K562 (cell line): ENCODE results near the gene ZNF831. TPM values are rescaled to one million over a fixed set of nuclear protein-coding genes. Genes with fewer than 3 reads are reported as not detected.

ENCODE experiments used
- ATAC-seq: fragments of 200-7000 bp; cut with Tn5 transposase; 3 replicates; pipeline ENCODE4 v1.9.1; 2020; ENCODE audit warnings: moderate library complexity
- BruUV-seq: library from RNA; stranded (reverse); fragments of 400-500 nt; replicated peaks from 2 replicates; lab custom pipeline; 2021; lab: Mats Ljungman, UMichigan
- CTCF ChIA-PET: fragments of 300-600 bp; formaldehyde crosslinking; extraction: SDS; loops from one replicate; lab custom pipeline; 2021; ENCODE audit warnings: low intra/inter-chr PET ratio; lab: Yijun Ruan, JAX
- POLR2A ChIA-PET: fragments of 300-600, 350-650 bp; sonication (Branson Sonifier 250); formaldehyde crosslinking; extraction: SDS; loops from one replicate; lab custom pipeline; 2021; ENCODE audit warnings: antibody characterized with exemption, inconsistent platforms; lab: Yijun Ruan, JAX
- DNase-seq, 4 experiments: peaks; one replicate each; pipeline versions ENCODE4 v3.0.0 to v3.0.0-alpha.2; 2011 to 2018; ENCODE audit warnings: low spot score in 3 of 4, mixed read lengths in 3 of 4; ENCODE audit errors: extremely low read depth in 1 of 4
- FAIRE-seq: peaks from 2 replicates; lab custom pipeline; 2011; peaks lifted over from hg19 to GRCh38; lab: Jason Lieb, UNC
- H2AFZ ChIP-seq: 2 replicates; pipeline ENCODE4 v1.6.0; 2011; ENCODE audit warnings: low read depth, low read length, control low read depth, inconsistent platforms
- H3K27ac ChIP-seq: fragments of 200-600 bp; 3 replicates; pipeline ENCODE4 v1.8.0; 2011; ENCODE audit warnings: low read depth, mild to moderate bottlenecking, control low read depth, inconsistent platforms, low read length, moderate library complexity, mixed read lengths; ENCODE audit errors: extremely low read depth
- H3K27me3 ChIP-seq, 2 experiments: fragments of 300-600 bp in 1 of 2; 2 replicates in 1 of 2; 3 replicates in 1 of 2; pipeline versions ENCODE4 v1.6.0 to v1.8.0; 2011; ENCODE audit warnings: inconsistent platforms in 2 of 2, low read length in 2 of 2, mild to moderate bottlenecking in 1 of 2, mixed read lengths in 1 of 2, moderate library complexity in 1 of 2; ENCODE audit not compliant: control insufficient read depth in 2 of 2, insufficient read depth in 2 of 2
- H3K36me3 ChIP-seq: fragments of 300-600 bp; 3 replicates; pipeline ENCODE4 v1.8.0; 2011; ENCODE audit warnings: mild to moderate bottlenecking, low read length, inconsistent platforms; ENCODE audit not compliant: control insufficient read depth, insufficient read depth
- H3K4me1 ChIP-seq, 2 experiments: fragments of 200-600 bp in 1 of 2; replicated peaks in 1 of 2; 2 replicates in 1 of 2; 3 replicates in 1 of 2; pipeline versions ENCODE4 v1.5.1 to v1.8.0; 2011; ENCODE audit warnings: inconsistent platforms in 2 of 2, low read length in 2 of 2, mild to moderate bottlenecking in 1 of 2, mixed read lengths in 1 of 2, moderate library complexity in 1 of 2; ENCODE audit not compliant: control insufficient read depth in 2 of 2, insufficient read depth in 2 of 2
- H3K4me2 ChIP-seq: 2 replicates; pipeline ENCODE4 v1.6.1; 2011; ENCODE audit warnings: low read length, control low read depth, inconsistent platforms, mixed read lengths; ENCODE audit not compliant: insufficient read depth
- H3K4me3 ChIP-seq: fragments of 200-600 bp; sonication (generic), shearing (Covaris generic); 2 replicates; pipeline ENCODE4 v1.5.1; 2016; ENCODE audit warnings: control low read depth, inconsistent platforms
- H3K79me2 ChIP-seq: fragments of 200-600 bp; 3 replicates; pipeline ENCODE4 v1.8.0; 2011; ENCODE audit warnings: low read length, inconsistent platforms; ENCODE audit not compliant: control insufficient read depth, insufficient read depth
- H3K9ac ChIP-seq, 2 experiments: 2 replicates each; pipeline versions ENCODE4 v1.6.0 to v1.6.1; 2011; ENCODE audit warnings: low read depth in 2 of 2, low read length in 2 of 2, control low read depth in 1 of 2, inconsistent platforms in 1 of 2, mild to moderate bottlenecking in 1 of 2, mixed read lengths in 1 of 2; ENCODE audit not compliant: insufficient read depth in 1 of 2
- H3K9me1 ChIP-seq: one replicate; pipeline ENCODE4 v1.6.0; 2011; ENCODE audit warnings: inconsistent platforms, mild to moderate bottlenecking, low read length, moderate library complexity; ENCODE audit not compliant: control insufficient read depth, insufficient read depth
- H3K9me3 ChIP-seq: replicated peaks from 2 replicates; pipeline ENCODE4 v1.5.1; 2011; ENCODE audit warnings: low read depth, low read length, inconsistent platforms; ENCODE audit not compliant: control insufficient read depth, insufficient read depth
- H4K20me1 ChIP-seq: replicated peaks from 2 replicates; pipeline ENCODE4 v1.6.1; 2011; ENCODE audit warnings: low read length, inconsistent platforms, mixed read lengths; ENCODE audit not compliant: control insufficient read depth, insufficient read depth
- ATF1 ChIP-seq, 2 experiments: fragments of 450-650 bp in 1 of 2; IDR thresholded peaks; 2 replicates each; pipeline ENCODE4 v1.6.1; 2016; ENCODE audit warnings: missing compliant biosample characterization in 1 of 2, missing genetic modification characterization in 1 of 2
- HLTF ChIP-seq: fragments of 450-650 bp; IDR thresholded peaks from 2 replicates; pipeline ENCODE4 v1.6.1; 2016
- OTX1 ChIP-seq: fragments of 450-650 bp; formaldehyde crosslinking; IDR thresholded peaks from 2 replicates; pipeline ENCODE4 v1.4.0; 2022; ENCODE audit warnings: mild to moderate bottlenecking
- RAD21 ChIP-seq, 2 experiments: fragments of 250-450 bp in 1 of 2; fragments of 450-650 bp in 1 of 2; sonication (Bioruptor Pico) in 1 of 2; formaldehyde crosslinking in 1 of 2; IDR thresholded peaks in 1 of 2; conservative IDR thresholded peaks in 1 of 2; 2 replicates each; pipeline versions ENCODE4 v1.4.0 to v1.8.0; 2020 to 2022; ENCODE audit warnings: mild to moderate bottlenecking in 2 of 2, moderate library complexity in 1 of 2
- RBM39 ChIP-seq: fragments of 200-400 bp; formaldehyde crosslinking; optimal IDR thresholded peaks from 2 replicates; pipeline ENCODE3; 2018; ENCODE audit warnings: low read depth, low read length
- SNIP1 ChIP-seq: fragments of 450-650 bp; IDR thresholded peaks from 2 replicates; pipeline ENCODE4 v1.7.1; 2017; ENCODE audit warnings: low read depth, mild to moderate bottlenecking
- TARDBP ChIP-seq: fragments of 450-650 bp; IDR thresholded peaks from 2 replicates; pipeline ENCODE4 v1.6.1; 2016
- TBL1XR1 ChIP-seq, 2 experiments: IDR thresholded peaks; 2 replicates each; pipeline ENCODE4 v1.6.1; 2012; ENCODE audit warnings: improper control_type of control experiment in 2 of 2, low read length in 2 of 2, mild to moderate bottlenecking in 1 of 2
- THAP12 ChIP-seq: fragments of 250-450 bp; sonication (Bioruptor Pico); IDR thresholded peaks from 2 replicates; pipeline ENCODE4 v1.9.0; 2021; ENCODE audit warnings: mild to moderate bottlenecking, inconsistent platforms
- ZFX ChIP-seq: sonication (generic); formaldehyde crosslinking; IDR thresholded peaks from 2 replicates; pipeline ENCODE4 v1.8.0; 2022; ENCODE audit warnings: mild to moderate bottlenecking, missing genetic modification reagents, moderate library complexity
- WGBS: fragments of 100-300 bp; shearing (Covaris generic); methylation state at CpG from one replicate; pipeline ENCODE4 v1.1.6; 2016; ENCODE audit warnings: low coverage, mixed read lengths; ENCODE audit not compliant: insufficient coverage; ENCODE audit errors: missing lambda C conversion rate; 5-methylcytosine and 5-hydroxymethylcytosine counted together
- in situ Hi-C: fragments of 300-500 bp; cut with MboI; formaldehyde crosslinking; loops from 4 replicates; pipeline ENCODE4 v1.15.0; 2018; ENCODE audit warnings: inconsistent platforms, mixed read lengths
- intact Hi-C: fragments of 100-400 bp; cut with micrococcal nuclease; formaldehyde crosslinking; loops from 2 replicates; pipeline ENCODE4 v1.14.2; 2022
- polyA plus RNA-seq, 8 experiments: library from polyadenylated mRNA; depleted of rRNA in 4 of 8; stranded (reverse) in 5 of 8; unstranded in 3 of 8; fragments of >200 nt; fragmentation: Nextera tagmentation in 2 of 8; fragmentation: Illumina TruSeq in 1 of 8; extraction: Ambion mirVana in 2 of 8; extraction: Trizol in 1 of 8; gene quantifications; 2 replicates each; pipeline versions ENCODE4 v1.2.1 to v1.2.3, GENCODE V29; 2011 to 2014; ENCODE audit warnings: inconsistent platforms in 1 of 8, missing spikeins in 1 of 8
- total RNA-seq, 7 experiments: library from RNA; depleted of rRNA in 6 of 7; stranded (reverse); fragments of >200 nt in 6 of 7; fragmentation: Illumina TruSeq in 2 of 7; extraction: Trizol in 2 of 7; gene quantifications; 2 replicates each; pipeline versions ENCODE4 v1.2.1 to v1.2.3, GENCODE V29; 2011 to 2021; ENCODE audit warnings: low replicate concordance in 1 of 7
- TF ChIP-seq, protein P1 (sequence below): fragments of 450-650 bp; conservative IDR thresholded peaks from 2 replicates; pipeline ENCODE4 v1.6.1; 2016; ENCODE audit warnings: missing genetic modification characterization, low read depth, mild to moderate bottlenecking, control low read depth, missing compliant biosample characterization
- TF ChIP-seq, protein P2 (sequence below): fragments of 450-650 bp; conservative IDR thresholded peaks from 2 replicates; pipeline ENCODE4 v1.6.1; 2016; ENCODE audit warnings: missing genetic modification characterization, low read depth, mild to moderate bottlenecking, missing compliant biosample characterization, moderate library complexity
- TF ChIP-seq, protein P3 (sequence below): fragments of 450-650 bp; IDR thresholded peaks from 2 replicates; pipeline ENCODE4 v1.6.1; 2018; ENCODE audit not compliant: partially characterized antibody

The ZNF831 gene
- total and polyA plus RNA-seq, 9 of the 15 experiments (the other 6 are each of a cell fraction or from before 2014, with no cell fraction given) = not detected

DNA sequence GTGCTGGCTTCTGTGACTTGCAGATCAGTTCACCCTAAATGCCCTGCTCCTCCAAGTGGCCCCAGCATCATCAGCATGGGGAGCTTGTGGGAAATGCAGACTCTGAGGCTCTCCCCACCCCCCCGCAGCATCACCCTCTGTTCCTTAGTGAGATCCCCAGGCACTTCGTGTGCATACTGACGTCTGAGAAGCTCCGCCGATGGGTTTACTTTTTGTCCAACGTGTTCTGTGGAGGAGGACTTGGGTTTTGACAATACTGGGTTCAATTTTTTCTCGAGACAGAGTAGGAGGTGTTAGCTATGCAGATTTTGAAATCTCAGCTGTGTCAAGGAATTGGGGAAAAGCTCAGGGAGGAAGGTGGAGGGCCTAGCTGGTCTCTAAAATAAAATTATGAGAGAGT, 38.3 kb upstream of the ZNF831 start:
- H3K27ac ChIP-seq = no peak overlapping the region
- intact Hi-C loops (no loop called here), in situ Hi-C loops (no loop called here)
- H3K9ac ChIP-seq = no peak overlapping the region
- H4K20me1 ChIP-seq = no peaks in the 10 kb centered on the region
- no peak overlapping the region for H3K4me2 ChIP-seq
- H3K9me1 ChIP-seq = peaks cover 2% of the 10 kb centered on the region
- FAIRE-seq = no peak
- ChIA-PET CTCF (no interaction called here), POLR2A (no interaction called here)
- no peak for DNase-seq
- no peaks in the 10 kb centered on the region; a peak in 1 of 5 replicates for H3K4me1 ChIP-seq
- no TSS peak for BruUV-seq
- 0% methylated on average over 7 of the region's 7 CpGs for WGBS
- no peak for ATAC-seq
- no peaks in the 10 kb centered on the region for H3K79me2 ChIP-seq
- H3K27me3 ChIP-seq = peaks cover 14 to 53% of the 10 kb centered on the region in 2 experiments
- H3K4me3 ChIP-seq = no peak overlapping the region
- H3K9me3 ChIP-seq = no peaks in the 10 kb centered on the region
- no peak overlapping the region for H2AFZ ChIP-seq
- no peaks in the 10 kb centered on the region for H3K36me3 ChIP-seq
- TF ChIP-seq RBM39 (no peak), ZFX (CRISPR knock-in tag) (no peak), ATF1 (CRISPR knock-in tag; IDR thresholded peaks at IDR 0.05) (no peak), ATF1 (tag; IDR thresholded peaks at IDR 0.05) (no peak), TARDBP (no peak), THAP12 (CRISPR knock-in tag) (no peak), TBL1XR1 (IDR thresholded peaks at IDR 0.05; ENCODE audit: low read length in 2 of 2) (no peak), OTX1 (CRISPR knock-in tag) (no peak), HLTF (no peak), SNIP1 (no peak), RAD21 (CRISPR knock-in tag; conservative IDR thresholded peaks at IDR 0.05 in 1 of 2, IDR thresholded peaks at IDR 0.05 in 1 of 2) (no peak)
- TF ChIP-seq, protein P1, sequence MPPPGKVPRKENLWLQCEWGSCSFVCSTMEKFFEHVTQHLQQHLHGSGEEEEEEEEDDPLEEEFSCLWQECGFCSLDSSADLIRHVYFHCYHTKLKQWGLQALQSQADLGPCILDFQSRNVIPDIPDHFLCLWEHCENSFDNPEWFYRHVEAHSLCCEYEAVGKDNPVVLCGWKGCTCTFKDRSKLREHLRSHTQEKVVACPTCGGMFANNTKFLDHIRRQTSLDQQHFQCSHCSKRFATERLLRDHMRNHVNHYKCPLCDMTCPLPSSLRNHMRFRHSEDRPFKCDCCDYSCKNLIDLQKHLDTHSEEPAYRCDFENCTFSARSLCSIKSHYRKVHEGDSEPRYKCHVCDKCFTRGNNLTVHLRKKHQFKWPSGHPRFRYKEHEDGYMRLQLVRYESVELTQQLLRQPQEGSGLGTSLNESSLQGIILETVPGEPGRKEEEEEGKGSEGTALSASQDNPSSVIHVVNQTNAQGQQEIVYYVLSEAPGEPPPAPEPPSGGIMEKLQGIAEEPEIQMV (tag) = no peak
- TF ChIP-seq, protein P2, sequence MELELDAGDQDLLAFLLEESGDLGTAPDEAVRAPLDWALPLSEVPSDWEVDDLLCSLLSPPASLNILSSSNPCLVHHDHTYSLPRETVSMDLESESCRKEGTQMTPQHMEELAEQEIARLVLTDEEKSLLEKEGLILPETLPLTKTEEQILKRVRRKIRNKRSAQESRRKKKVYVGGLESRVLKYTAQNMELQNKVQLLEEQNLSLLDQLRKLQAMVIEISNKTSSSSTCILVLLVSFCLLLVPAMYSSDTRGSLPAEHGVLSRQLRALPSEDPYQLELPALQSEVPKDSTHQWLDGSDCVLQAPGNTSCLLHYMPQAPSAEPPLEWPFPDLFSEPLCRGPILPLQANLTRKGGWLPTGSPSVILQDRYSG = no peak
- TF ChIP-seq, protein P3, sequence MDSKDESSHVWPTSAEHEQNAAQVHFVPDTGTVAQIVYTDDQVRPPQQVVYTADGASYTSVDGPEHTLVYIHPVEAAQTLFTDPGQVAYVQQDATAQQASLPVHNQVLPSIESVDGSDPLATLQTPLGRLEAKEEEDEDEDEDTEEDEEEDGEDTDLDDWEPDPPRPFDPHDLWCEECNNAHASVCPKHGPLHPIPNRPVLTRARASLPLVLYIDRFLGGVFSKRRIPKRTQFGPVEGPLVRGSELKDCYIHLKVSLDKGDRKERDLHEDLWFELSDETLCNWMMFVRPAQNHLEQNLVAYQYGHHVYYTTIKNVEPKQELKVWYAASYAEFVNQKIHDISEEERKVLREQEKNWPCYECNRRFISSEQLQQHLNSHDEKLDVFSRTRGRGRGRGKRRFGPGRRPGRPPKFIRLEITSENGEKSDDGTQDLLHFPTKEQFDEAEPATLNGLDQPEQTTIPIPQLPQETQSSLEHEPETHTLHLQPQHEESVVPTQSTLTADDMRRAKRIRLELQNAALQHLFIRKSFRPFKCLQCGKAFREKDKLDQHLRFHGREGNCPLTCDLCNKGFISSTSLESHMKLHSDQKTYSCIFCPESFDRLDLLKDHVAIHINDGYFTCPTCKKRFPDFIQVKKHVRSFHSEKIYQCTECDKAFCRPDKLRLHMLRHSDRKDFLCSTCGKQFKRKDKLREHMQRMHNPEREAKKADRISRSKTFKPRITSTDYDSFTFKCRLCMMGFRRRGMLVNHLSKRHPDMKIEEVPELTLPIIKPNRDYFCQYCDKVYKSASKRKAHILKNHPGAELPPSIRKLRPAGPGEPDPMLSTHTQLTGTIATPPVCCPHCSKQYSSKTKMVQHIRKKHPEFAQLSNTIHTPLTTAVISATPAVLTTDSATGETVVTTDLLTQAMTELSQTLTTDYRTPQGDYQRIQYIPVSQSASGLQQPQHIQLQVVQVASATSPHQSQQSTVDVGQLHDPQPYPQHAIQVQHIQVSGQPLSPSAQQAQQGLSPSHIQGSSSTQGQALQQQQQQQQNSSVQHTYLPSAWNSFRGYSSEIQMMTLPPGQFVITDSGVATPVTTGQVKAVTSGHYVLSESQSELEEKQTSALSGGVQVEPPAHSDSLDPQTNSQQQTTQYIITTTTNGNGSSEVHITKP = no peak
